ENCODE data around the gene TMEM245.
A peak's percentile ranks its signal among the peaks of the same experiment; 100 is the strongest.
"Not testable (repeated sequence)": the region's sequence is repeated elsewhere in the genome, so short reads cannot be mapped to it uniquely, and the experiment has no call there.

Gene TMEM245

DNA sequence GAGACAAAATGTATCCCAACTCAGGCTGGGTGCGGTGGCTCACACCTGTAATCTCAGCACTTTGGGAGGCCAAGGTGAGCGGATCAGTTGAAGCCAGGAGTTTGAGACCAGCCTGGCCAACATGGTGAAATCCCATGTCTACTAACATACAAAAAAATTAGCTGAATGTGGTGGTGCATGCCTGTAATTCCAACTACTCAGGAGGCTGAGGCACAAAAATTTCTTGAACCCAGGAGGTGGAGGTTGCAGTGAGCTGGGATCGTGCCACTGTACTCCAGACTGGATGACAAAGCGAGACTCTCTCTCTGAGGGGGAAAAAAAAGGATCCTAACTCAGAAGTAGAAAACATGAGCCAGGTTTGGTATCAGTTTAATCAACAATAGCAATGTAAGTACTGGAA is 66.6 kb downstream of the TMEM245 start:
- not testable (repeated sequence) for DNase-seq

DNA sequence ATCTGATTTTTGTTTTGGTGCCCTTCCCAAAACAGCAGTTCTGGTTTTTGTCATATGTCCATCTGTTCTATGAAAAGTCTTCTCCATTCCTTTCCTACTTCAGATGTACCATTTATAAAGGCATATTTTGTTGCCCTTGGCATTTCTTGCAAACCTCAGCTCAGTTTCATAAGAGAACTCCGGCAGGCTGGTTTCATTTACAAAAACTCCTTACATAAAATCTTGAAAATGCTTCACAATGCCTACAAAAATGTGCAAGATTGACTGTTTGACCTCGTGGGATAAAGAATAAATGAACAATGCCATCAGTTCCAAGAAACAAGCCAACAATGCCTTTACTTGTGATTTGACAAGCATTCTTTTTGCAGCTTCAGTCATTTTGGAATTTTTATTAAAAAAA is 67.3 kb downstream of the TMEM245 start:
- no peak for DNase-seq

DNA sequence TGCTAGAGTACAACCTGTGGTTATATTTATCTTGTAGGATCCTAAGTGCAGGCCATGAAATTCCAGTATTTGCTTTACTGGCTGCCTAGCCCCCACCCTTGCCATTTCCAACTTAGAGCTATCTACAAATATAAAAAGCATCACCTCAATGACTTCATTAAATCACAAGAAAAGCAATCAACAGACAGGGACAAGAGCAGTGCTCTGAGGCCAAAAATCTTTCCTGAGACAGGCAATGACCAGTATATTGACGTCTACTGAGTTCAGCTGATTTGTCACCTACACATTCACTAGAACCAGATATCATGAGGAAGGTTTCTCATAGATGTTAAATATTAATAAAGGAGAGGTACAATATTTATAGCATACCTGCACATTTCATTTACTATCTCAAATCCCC is 68.0 kb downstream of the TMEM245 start:
- no peak for DNase-seq

DNA sequence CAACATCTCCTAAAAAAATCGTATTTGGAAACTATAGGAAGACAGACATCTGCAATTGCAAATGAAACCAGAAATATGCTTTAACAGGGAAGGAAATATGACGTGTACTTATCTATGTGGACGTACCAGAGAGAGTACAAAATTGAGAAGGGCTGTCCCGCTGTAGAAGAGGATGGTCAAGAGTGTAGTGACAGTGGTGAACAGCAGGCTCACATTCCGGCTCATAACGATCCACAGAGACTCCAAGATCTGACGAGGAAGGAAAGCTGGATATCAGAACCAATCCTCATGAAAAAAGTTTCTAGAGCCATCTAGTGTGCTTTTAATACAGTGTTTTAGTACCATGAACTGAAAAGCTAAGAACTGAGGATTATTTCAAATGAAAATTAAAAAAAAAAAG is 69.3 kb downstream of the TMEM245 start:
- DNase-seq: no peak

DNA sequence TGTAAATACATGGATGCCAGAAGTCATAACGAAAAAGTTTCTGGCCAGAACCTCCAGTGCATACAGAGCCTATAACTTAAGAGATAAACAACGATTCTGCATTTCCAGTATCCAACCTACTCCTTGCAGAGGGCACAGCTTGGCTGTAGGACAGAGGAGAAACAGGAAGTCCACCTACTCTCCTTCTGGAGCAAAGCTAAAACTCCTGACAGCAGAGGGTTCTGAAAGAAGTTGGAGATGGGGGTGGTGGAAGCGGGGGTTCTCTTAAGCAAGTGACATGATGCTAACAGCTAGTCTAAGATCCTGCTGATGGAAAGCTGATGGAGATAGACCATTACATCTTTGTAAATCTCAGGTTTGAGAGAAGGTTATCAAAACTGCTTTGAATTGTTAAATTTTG is 70.9 kb downstream of the TMEM245 start:
- DNase-seq: no peak

DNA sequence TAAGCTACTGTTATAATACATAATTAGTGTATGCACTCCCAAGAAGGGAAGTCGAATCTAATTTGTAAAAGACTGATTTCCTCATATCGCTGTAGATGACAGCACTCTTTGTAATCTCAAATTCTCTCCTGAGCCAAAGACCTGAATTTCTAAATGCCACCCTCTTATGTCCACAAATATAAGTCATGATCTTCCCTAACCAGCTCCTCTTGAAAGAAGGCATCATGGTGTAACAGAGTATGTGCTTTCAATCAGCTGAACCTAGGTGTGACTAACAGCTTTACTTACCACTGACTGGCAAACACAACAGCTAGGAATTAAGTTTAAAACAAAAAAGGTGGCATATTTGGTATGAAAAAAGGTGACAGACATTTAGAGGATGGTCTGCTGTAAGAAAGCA is 72.5 kb downstream of the TMEM245 start:
- DNase-seq: no peak

DNA sequence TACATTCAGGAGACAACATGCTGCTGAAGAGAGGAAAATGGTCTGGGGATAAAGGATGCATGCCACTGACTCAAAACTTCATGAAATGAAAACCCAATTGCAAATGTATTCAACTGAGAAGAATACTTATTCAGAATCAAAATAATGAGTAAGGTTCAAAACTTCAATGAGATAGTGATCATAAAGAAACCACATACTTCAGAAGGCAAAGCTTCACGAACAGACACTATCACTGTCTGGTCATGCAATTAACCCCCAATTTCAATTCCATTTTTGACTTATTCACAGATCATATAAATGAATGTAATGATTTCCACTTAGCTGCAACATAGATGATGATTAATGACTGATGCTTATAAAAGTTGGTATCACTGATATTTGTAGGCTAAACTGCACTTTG is 73.4 kb downstream of the TMEM245 start:
- DNase-seq: no peak

DNA sequence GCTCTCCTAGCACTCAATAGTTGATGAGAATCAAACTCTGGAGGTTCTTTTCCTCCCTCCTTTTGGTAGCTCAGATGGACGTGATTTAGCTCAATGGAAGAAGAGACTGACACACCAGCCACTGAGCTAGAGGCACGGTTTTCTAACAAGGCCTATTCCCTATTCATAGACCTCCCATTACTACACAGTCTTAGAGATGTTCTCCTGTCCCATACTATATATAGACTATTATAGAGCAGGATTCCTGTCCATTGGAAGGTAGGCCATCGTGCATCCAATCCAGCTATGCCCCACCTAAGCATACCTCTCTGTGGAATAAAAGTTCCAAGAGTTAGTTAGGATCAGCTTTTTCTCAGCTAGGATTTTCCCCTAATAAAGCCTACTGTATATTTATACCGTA is 76.2 kb downstream of the TMEM245 start:
- no peak for DNase-seq

DNA sequence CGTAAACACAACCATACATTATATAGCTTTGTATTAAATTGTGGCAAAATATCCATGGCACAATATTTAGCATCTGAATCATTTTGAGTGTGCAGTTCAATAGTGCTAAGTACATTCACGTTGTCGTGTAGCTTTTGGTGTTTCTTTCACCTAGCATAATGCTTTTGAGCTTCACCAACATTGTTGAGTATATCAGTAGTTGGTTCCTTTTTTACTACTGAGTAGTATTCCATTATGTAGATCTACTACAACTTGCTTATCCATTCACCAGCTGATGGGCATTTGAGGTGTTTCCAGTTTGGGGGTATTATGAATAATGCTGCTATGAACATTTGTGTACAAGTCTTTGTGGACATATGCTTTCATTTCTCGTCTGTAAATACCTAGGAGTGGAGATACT is 79.2 kb downstream of the TMEM245 start:
- no peak for DNase-seq

DNA sequence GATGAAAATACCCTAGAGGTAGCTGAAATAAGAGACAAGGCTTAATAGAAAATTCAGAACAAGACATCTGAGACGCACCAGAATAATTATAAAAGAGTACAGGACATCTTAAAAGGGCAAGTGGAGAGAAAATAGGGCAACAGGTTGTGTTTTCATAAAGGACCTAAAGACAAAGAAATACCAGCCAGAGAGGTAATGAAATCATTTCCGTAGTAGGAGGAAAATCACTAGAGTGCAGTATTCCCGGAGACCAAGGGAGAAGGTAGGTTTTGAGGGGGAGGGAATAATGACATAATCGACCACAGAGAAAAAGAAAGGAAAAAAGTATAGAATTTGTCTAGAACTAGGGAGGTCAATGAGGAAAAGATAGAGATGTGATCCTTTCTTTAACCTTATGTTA is 80.2 kb downstream of the TMEM245 start:
- no peak for DNase-seq

DNA sequence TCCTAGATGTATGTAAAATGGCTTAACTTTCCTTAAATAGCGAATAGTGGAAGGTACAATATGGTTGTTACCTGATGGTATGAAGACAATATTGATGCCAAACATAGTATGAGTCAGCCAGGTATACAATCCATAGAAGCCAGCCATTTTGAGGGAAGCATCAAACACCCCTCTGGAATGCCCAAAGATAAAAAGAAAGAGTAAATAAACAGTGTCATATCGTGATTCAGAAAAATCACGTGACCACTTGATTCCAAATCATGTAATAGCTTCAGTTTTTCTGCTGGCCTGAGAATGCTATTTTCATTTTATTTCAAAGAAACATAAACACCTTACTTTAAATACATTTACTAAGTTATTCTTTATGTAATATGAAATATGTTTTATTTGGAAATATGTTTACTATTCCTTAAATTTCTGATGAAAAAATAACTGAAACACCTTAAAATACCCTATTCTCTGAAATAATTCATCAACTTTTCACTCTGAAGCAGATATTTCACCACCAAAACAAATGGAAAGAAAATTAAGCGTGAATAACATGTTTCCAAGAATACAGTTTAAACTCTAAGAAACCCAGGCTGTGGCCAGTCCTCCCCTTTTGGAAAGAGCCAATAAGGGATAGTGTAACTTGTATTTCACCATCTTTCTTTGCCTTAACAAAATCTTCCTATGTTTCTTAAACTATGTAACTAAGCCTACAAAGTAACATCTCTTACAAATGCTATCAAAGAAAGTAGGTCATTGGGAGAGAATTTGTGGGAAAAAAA is 81.6 kb downstream of the TMEM245 start:
- peak; percentile 50 for DNase-seq

DNA sequence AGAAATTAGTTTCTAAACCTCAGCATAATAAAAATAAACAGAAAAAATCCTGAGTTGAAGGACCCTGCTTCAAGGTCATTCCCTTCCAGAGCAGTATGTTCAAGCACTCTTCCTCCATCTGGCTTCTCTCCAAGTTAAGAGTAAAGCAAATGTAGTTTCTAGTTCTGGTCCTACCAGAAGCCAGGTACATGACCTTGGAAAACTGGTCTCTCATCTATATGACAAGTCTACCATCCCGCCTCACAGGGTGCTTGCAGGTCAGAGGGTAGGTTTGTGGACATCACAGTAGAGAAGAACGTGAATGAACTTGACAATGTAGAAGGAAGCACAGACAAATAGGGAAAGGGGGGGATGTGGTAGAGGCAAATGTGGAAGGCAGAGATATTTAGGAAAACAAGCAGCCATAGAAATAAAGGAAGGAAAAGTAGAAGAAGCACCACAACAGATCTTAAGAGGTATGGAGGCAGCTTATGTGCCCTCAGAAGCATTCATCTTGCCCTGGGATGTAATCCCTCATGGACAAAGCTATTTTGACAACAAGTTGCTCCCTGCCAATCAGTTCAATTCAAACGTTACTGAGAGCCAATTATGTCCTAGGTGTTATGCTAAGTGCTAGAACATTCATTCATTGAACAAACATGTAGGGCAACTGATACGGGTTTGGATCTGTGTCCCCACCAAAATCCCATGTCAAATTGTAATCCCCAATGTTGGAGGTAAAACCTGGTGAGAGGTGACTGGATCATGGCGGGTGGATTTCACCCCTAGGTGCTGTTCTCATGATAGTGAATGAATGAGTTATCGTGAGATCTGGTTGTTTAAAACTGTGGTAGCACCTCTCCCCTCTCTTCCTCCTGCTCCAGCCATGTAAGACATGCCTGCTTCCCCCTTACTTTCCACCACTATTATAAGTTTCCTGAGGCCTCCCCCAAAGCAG is 82.7 kb downstream of the TMEM245 start:
- DNase-seq: no peak

DNA sequence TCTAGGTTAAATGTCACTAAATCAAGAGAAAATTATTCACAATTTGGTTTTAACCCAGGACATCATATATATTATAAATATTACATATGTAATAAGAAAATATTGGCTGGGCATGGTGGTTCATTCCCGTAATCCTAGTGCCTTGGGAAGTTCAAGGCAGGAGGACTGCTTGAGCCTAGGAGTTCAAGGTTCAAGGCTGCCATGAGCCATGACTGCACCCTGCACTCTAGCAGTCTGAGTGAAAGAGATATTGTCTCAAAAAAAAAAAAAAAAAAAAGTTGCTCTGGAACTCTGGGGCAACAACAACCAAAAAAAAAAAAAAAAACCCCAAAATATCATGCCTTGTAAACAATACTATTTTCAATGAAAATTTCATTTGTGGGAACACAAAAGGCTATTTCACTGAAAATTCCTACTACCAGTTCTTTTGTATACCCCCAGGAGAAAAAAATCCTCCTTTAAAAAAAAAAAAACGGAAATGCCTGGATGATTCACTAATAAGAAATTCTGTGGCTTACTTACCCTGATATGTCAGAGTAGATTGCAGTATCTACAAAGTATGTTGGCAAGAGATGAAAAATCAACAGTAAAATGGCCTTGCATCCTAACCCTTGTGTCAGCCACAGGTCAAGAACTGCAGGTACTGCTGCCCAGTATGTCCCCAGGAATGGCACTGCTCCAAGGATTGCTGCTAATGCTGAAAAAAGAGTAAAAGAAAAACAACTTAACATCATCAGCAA is 83.9 kb downstream of the TMEM245 start:
- DNase-seq: peak; percentile 86

DNA sequence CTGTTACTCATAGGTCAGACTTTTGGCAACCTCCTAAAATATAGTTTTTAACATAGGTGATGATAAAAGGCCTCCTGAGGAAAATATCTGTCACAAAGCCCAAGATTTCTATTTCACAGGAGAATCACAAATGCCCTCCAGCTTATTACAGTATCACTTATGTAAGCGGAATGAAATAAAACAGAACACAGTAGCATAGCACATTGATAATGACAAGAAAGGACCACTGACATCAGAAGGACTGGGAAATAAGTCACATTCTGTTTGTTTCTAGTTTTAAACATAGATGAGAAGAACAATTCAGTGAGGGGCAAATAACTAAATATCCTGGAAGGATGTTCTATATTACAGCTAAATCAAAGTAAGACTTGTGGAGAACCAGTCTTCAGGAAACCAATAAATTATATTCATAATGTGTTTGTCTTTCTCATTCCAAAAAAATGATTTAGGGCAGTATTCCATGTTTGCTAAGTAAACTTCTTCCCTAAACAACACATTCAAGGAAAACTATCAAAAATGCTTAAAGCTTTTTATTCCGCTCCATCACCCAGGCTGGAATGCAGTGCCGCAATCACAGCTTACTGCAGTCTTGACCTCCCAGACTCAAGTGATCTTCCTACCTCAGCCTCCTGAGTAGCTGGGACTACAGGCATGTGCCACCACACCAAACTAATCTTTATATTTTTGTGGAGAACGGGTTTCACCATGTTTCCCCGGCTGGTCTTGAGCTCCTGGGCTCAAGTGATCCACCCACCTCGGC is 85.6 kb downstream of the TMEM245 start:
- no peak for DNase-seq

DNA sequence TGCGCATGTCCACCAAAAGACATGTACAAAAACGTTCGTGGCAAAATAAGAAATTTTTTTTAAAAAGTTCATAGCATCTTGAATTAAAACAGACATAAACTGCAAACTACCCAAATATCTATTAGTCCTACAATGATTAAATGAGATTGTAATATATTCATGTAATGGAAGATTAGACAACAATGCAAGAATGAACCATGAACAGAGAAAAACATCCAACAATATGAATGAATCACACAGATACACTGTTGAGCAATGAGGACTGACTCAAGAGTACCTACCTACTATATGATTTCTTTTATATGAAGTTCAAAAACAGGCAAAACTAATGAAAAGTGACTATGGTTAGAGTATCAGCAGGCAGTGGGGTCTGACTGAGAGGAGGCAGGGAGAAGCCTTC is 88.5 kb downstream of the TMEM245 start:
- DNase-seq: peak; percentile 41

DNA sequence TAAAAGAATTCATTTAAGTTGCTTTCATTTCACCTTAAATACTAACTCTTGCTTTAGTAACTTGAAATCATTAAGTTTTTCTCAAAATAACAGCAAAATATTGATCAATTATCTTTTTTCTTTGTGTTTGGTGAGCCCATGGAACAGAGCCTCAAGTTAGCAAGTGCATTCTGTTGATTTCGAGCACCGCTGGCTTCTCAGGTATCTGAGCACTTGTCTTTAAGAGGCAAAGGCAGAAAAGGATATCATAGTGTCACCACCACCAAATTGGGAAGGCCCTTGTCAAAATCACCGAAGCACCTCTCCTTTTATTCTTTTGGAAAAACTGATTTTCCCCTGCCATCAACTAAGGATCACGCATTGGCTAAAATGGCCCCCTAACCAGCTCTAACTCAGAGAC is 89.3 kb downstream of the TMEM245 start:
- DNase-seq: no peak

DNA sequence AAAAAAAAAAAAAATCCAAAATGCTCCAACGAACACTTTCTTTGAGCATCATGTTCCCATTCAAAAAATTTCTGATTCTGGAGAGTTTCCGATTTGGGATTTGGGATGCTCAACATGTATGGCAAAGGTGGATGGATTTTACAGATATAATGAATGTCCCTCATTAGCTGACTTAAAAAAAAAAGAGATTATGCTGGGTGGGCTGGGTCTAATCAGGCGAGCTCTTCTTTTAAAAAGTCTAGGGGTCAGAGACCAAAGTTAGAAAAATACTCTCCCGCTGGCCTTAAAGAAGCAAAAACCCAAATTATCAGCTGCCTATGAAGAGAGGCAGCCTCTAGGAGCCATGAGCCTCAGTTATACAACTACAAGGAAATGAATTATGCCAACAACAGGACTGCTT is 91.3 kb downstream of the TMEM245 start:
- DNase-seq: no peak

DNA sequence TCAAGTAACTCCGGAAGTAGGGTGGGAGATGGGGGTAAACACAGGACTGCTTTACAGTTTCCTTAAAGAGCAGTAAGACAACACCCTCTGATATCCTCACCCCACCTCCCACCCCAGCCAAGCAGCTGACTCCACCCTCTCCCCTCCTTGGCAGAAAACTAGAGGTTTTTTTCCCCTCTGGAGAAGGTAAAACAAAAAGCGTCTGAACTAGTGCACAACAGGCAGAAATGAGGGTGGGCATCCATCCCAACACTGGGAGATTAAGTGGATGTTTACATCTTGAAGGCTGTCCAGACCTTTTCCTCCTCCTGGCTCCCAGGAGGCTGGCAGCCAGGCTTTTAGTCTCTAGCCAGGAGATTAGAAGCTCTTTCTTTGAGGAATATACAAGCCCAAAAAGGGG is 92.6 kb downstream of the TMEM245 start:
- no peak for DNase-seq

DNA sequence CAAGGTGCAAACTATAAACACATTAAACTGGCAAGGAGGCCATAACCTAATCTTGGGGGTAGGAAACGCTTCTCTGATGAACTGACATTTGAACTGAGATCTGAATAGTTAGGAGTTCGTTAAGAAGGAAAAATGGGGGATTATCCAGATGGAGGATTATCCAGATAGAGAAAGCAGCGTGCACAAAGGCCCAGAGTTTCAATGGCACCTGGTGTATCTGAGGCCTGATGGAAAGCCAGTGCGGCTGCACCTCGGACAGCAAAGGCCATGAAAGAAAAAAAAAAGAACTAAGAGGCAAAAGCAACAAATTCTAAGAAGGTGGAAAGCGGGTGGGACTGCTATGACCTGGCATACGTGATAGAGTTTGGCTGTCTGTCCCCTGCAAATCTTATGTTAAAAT is 93.4 kb downstream of the TMEM245 start:
- no peak for DNase-seq

DNA sequence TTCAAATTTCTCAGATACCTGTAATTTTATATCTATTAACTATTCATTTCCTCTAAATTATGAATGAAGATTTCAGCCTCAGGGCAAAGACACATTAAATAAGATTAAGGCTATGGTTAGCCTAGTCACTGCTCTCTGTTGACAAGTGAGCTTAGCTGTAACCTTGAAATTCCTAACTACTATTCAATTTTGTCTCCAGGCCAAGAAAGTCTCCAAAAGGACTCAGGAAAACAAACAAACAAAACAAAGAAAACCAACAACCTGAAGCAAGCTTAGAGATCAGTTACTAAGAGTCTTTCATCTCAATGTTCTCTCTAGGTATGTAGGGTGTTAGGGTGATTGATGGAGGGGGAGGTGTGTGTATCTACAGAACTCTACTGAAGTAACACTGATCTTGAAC is 96.9 kb downstream of the TMEM245 start:
- DNase-seq: no peak

DNA sequence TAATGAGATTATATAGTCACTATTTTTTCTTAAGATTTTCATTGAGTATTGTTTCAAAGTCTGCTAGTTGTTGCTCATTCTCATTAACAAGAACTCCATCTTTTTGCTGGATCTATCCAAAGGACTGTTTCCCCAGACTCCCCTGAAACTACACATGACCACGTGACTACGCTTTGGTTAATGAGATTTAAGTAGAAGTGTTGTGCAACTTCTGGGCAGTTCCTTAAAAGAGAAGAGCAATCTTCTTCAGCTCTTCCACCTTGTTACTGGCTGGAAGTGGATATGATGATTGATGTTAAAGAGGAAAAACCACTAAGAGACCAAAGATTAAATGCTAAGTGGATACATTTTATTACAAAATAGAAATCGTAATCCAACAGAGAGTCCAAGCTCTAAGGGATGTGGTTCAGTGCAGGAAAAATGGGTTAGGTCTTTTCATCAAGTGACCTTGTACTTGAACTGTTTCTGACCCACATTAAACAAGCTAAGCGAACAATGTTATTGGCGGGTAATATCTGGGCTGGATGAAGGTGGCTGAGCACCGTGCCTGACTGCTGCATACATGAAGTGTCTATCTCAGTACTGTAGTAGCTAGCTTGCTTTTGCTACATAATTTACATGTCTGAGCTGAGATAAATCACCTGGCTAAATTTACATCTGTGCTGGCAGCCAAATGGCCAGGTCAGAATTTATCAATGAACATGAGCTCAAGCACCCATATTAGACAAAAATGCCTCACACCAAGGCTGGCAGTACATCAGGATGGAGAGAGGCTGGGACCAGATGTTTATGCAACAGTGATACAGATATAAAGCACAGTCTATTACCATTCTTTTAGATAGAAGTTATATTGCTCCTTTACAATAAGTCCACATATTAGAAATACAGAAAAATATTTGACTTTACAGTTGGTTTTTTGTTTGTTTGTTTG is 98.9 kb downstream of the TMEM245 start:
- DNase-seq: no peak

DNA sequence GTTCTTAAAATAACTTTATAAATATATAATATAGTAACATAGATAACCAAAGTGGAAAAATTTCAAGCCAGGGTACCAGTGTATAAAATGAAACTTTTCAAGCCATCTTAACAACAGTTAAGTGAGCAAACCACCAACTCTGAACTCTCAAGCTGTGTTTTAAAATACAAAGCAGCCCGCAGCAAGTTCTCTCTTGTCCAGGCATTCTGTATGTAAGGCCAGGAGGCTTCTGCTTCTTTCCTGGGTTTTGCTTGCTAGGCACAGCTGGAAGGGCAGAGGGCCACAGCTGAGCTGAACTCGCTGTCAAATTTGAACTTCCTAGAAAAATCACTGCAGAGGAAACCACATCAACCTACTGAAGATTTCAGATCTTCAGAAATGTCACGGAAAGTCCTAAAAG is 99.6 kb downstream of the TMEM245 start:
- DNase-seq: no peak

All from NCI-H226 (cell line).